ENCODE data around the gene MED20.

GRCh38 chr6:41966961-41967311 is 46.0 kb upstream of the MED20 start:
- TF ChIP-seq CTCF (IDR thresholded peaks at IDR 0.05) = no peak
- no peak for TF ChIP-seq POLR2A (IDR thresholded peaks at IDR 0.05)

Data from stomach (tissue), 4 donors.